GM21529 (cell line): ENCODE results near the gene CGA.
A peak's percentile ranks its signal among the peaks of the same experiment; 100 is the strongest.

Source experiments
- ATAC-seq: cut with Tn5 transposase; IDR thresholded peaks from one replicate; pipeline ENCODE4 v1.9.1; 2021; ENCODE audit not compliant: unreplicated experiment

Gene CGA

DNA sequence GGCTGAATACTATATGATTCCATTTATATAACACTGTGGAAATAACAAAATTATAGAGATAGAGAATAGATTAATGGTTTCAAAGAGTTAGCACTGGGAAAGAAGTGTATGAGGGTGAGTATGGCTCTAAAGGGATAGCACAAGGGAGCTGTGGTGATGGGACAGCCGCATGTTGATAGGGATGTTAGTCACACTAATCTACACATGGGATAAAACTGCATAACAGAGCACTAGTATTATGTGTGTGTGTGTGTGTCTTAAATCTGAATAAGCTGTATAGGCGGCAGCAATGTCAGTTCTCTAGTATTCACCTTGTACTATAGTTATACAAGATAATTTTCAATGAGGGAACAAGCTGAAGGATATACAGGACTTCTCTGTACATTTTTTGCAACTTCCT is 5.8 kb downstream of the CGA start:
- ATAC-seq: no peak

DNA sequence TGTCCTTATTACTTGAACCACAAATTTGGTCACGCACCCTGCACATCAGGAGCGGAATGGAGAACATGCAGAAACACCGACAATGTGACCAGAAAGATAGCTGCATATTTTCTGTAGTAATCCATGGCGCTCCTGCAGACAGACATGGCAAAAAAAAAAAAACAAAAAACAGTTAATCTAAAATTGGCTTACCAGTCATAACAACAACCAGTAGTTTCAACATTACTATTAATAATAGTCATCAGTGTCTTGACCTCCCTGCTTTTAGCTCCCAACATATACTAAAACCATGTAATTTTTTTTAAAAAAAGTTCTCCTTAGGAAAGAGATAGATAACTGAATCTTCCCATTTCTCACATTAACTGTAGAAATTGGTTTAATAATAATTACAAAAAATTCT is 6.8 kb downstream of the CGA start:
- peak; percentile 62 for ATAC-seq

DNA sequence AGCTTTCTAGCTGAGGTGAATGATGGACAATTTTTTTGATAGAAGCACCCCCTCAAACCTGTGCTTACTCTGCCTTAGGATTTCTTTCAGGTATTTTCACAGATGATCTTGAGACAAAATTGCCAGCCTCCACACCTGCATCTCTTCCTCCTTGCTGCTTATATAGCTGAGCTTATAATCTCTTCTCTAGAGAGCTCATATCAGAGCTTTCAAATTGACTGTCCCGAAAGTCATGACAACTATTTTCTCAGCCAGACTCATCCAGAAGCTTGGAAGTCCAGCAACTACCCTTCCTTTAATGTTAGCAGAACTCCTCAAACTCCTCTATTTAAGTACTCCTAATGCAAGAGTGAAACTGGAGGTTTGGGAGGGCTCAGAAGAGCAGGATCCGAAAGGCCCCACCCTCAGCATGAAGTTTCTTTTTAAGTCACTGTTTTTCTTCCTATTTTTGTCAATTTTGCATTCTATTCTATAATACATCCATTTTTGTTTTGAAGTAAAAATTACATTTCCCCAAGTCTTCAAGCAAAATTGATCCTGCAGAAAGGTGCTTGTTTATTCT is 12.7 kb downstream of the CGA start:
- ATAC-seq: peak; percentile 60

DNA sequence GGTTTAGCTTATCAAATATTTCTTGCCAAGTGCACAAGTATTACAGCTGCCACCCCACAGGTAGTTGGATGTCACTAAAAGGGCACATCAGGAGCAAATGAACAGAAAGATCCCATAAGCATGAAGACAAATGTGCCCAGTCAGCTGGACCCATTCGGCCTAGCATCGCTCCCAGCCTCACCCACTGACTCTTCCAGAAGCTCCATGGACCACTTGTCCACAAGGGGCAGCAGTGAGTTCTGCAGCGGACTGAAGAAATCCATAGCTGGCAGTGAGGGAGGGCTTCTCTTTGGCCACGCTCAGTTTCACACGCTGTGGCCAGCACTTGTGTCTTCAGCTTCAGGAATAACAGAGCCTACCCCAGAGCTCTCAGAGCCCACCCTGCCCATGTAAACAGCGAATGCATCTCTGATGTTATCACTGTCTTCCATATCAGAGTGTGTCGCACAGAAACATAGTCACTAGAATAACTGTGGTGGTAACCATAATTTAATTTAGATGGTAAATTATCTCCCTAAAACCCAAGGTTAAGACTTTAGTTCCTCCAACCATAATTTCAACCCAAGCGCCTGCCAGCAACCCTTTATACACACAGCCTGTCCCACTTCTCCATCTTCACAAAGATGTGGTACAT is 15.8 kb downstream of the CGA start:
- ATAC-seq: peak; percentile 72

DNA sequence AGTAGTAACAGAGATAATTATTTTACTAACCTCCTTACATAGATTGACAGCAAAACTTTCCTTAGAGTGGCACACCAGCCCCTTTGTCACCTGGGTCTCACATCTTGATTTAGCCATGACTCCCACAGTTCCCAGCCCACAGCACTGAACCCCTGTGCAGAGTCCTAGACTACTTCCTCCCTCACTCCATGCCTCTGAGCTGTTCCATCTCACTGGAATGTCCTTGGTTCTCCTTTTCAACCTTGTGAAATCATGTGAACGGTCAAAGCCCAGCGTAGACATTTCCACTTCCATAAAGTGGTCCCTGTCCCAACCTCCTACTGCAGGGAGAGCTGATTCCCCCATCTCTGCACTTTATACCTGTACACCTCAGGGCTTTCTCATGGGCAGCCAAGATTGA is 19.7 kb downstream of the CGA start:
- ATAC-seq: no peak

DNA sequence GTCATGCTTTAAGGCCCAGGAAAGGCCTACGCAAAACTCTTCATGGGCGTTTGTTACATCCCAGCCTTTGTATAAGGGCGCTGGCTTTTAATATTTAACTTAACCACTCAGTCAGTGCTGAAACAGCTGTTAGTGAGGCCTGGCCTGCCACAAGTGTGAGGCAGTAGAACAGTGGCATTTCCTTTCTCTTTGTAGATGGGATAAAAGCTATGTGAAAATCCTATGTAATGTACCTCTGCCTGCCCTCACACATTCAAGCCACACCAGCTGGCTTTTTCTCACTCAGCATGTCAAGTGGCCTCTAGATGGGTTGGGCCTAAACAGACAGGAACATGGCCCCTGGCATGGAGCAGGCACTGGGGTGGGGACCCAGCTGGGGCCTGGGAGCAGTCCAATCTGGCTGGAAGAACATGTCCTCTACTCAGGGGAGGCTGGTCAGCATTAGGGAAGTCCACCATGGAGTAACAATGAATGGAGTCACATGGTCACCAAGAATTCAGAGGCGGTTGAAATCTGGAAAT is 20.7 kb downstream of the CGA start:
- no peak for ATAC-seq

DNA sequence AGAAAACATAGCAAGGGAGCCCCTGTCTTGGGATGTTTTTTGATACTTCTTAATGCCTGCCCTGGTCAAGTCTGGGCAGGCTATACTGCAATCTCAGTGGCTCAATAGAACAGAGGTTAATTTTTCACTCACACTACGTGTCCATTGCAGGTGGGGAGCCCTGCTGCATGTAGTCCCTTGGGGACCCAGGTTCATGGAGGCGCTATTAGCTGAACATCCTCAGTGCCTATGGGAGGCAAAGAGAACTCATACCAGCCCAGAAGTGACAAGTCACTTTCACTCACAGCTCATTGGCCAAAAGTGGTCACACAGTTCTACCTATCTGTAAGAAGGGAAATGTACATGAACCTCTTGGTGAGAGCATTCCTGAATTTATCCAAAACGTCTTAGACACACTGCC is 23.2 kb downstream of the CGA start:
- ATAC-seq: no peak

DNA sequence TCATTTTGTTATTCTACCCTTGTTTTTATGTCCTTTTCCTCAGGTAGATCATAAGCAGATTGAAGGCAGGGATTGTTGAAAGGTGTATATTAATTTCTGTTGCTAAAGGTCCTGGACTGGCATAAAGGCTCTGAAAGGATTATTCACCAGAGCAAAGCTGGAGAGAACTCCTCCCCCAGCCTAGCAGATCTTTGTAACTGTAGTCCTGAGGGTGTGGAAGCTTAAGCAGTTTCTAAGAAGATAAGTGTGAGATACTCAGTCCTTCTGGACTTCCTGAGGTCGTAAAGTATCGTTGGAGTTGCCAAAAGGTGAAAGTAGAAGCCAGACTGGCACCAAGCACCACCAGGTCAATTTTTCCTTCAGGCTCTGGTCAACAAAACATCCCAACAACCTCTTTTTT is 24.2 kb downstream of the CGA start:
- no peak for ATAC-seq

DNA sequence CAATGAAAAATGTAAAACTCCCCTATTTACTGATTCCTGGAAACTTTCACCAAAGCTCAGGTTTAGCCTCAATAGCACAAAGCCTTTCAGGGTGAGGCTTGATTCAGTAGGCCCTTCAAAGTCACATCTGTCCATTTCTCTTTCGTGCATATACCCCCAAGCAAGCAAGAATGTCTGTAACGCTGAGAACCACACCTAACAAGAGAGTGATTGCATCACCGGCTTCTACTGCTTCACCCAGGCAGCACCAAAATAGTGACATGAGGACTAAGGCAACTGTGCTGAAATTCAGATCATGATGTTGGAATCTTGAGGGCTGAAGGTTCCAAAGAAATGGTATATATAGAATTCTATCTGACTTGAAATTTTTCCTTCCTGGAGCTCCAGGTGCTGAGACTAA is 26.1 kb downstream of the CGA start:
- no peak for ATAC-seq

DNA sequence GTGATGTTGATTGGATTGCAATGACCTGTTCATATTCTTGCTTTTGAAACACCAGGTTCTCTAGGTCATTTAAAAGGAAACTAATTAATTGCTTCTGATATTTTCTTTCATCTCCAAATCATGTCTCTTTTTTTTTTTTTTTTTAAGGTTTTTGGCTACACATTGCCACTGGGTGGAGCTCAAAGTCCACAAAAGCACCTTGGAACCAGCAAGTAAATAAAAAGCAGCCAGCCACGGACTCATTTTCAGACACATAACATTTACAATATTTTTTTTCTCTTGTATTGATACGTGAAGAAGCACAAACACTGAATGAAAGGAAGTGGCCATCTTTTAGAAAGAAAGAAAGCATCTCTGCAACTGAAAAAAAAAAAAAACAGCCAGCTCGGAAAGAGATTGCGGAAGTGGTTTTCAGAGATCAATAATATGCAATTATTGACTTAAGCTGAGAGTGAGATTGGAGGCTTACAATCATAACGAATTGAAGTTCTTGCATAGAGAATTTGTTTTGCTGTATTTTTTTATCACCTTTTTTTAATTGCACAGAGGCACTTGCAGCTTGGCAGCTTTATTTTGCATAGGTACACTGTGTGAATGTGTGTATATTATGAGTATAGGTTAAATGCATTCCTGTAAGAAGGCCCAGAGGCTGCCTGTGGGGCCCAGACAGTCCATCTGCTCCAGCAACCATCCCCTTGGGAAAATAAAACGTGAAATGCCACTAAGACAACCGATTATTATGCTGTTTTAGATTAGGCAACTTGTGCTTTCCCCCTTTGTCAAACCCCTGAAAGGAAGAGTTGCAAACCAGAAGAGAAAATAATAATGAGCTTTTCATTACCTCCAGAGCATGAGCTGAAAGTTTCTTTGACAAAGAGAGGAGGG is 28.2 kb downstream of the CGA start:
- ATAC-seq: peak; percentile 57

DNA sequence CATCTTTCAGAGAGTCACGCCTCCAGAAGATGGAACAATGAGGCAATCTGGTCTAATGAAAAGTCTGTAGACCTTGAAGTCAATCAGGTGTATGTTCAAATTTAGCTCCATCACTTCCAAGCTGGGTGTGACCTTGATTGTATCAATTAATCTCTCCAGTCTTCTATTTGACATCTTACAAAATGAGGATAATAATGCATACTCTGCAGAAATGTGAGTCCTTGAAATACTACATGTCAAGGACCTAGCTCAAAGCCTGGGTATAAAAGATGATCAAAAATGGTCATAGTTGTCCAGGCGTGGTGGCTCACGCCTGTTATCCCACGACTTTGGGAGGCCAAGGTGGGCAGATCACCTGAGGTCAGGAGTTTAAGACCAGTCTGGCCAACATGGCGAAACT is 29.8 kb downstream of the CGA start:
- no peak for ATAC-seq

DNA sequence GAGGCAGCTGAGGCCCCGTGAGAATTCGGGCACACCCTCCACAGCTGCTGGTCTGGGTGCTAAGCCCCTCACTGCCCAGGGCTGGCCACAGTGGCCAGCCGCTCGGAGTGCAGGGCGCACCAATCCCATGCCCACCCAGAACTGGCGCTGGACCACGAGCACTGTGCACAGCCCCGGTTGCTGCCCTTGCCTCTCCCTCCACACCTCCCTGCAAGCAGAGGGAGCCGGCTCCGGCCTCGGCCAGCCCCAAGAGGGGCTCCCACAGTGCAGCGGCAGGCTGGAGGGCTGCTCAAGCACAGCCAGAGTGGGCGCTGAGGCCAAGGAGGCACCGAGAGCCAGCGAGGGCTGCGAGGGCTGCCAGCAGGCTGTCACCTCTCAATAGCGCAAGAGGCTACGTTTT is 35.0 kb downstream of the CGA start:
- ATAC-seq: no peak

DNA sequence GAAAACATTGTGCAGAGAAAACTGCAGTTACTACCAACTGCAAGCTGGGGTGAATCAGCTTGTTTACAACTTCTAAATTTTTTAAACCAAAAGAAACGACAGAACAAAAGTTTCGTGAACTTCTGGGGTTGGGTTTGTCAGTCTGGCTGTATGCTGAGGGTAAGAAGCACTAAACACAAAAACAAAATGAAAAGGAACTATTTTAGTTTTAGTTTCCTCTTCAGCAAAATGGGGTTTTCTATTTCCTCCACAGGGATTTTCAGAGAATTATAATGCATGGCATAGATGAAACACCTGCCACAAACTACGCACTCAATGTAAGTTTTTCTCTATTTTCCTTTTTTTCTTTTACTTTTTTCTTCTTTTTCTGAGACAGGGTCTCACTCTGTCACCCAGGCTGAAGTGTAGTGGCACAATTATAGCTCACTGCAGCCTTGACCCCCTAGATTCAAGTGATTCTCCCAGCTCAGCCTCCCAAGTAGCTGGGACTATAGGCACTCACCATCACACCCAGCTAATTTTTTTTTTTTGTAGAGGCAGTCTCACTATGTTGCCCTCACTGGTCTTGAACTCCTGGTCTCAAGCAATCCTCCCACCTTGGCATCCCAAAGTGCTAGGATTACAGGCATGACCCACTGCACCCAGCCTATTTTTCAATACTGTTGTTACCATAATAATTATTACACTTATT is 40.6 kb downstream of the CGA start:
- no peak for ATAC-seq

DNA sequence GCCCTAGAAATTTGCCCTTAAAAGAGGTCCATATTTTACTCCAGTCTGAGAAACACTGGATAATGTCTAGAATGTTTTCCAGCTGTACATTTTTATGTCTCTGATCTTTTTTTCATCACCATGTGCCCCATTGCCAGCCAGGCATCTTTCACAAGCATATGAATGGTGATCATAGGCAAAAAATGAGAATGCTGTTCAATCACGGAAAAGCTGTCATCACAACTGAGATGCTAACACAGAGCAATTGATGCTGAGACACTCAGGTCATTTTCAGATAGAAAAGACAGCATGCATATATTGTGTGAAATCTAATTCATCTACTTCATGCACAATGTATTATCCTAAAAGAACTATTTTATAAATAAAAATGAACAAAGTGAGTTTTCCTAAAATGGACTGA is 41.6 kb downstream of the CGA start:
- ATAC-seq: no peak

DNA sequence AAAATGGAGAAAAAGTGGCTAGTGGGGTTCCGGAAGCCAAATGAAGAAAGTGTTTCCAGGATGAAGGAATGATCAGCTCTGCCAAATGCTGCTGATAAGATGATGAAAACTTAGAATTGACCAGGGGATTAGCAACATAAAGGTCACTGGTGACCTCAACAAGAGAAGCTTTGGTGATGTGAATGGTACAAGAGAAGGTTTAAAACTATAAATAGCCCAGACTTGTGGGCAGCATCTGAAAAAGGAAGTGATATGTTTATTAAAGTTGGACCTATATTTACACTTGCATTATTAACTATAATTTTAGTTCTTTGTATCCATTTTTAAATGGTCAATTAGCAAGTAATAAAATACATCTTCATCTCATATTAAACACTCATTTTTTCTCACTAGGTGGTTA is 45.1 kb downstream of the CGA start:
- ATAC-seq: no peak

DNA sequence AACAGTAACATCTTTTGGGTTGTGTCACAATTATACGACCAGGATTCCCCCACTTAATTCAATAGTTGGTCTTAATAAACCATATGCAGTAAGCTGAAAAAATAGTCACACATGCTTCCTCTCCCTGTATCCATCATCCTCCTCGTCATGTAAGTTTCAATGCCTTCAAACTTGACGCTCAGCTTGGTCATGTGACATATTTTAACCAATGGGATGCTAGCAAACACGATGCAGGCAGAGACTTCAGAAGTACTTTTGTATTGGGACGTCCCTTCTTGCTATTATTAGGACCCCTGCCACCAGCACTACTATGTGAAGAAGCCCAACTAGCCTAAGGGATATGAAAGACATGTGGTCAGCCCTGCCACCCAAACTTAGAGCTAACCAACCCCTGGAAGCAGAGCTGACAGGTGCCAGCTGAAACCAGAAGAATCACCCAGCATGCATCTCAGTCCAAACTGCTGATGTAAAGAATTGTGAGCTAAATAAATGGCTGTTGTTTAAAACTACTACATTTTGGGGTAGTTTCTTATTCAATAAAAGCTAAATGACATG is 49.3 kb downstream of the CGA start:
- no peak for ATAC-seq

DNA sequence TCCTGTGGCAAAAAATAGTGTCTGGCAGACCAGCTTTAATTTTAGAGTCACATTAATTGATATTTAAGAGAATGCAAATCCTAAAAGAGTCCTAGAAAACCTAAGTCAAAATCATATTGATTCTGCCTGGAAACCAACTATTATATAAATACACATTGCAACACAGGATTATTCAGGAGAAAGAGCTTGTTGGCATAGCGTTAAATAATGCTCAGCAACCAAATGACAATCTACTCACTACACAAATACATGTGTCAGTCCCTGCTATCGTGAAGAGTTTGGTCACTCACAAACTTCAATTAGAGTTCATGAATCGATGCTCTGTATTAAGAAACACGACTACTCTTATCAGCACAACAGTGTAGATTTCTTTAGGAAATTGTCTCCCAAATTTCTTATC is 54.2 kb downstream of the CGA start:
- no peak for ATAC-seq
